Measurements from ENCODE around the gene ARL5B. TPM values are rescaled to one million over a fixed set of nuclear protein-coding genes. Genes with fewer than 3 reads are reported as not detected.
A peak's percentile ranks its signal among the peaks of the same experiment; 100 is the strongest.
"Not testable (repeated sequence)": the region's sequence is repeated elsewhere in the genome, so short reads cannot be mapped to it uniquely, and the experiment has no call there.

Gene ARL5B
- polyA plus RNA-seq (2013, experiment 1 of 2; ENCODE audit: insufficient read length), result 10.5 TPM
- 13.3 TPM for polyA plus RNA-seq (2013, experiment 2 of 2; ENCODE audit: insufficient read length)

DNA sequence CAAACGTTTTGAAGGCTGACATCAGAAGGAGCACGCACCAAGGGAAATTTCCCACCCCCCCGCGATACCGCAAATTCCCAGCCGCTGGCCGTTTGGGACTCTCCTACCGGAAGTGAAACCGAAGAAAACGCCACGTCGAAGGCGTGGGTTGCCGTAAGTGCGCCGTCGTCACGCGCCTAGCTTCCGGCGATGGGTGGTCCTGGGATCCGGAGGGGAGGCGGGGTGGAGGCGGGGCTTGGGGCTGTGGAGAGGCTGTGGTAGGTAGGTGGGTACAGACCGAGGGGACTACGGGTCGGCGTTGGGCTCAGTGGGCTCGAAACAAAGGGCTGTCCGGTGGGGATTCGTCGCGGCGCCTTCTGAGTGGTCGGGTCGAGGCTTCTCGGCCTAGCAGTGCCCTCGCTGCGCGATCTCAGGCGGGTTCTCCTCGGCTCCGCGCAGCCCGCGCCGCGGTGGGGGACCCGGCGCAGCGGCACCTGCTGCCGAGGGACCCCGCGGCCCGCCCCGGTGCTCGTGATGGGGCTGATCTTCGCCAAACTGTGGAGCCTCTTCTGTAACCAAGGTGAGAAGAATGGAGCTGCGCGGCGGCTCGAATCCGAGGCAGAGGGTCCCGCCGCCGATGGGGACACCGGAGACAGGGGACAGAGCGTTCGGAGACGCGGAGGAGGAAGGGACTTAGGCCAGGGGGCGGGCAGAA is at the start of gene ARL5B:
Gene ARL5B (plus strand): TSS at position 307 of the 694 bp plus-strand sequence. CDS start 207 bp downstream, at position 514.
- DNase-seq, result peak; percentile 98

DNA sequence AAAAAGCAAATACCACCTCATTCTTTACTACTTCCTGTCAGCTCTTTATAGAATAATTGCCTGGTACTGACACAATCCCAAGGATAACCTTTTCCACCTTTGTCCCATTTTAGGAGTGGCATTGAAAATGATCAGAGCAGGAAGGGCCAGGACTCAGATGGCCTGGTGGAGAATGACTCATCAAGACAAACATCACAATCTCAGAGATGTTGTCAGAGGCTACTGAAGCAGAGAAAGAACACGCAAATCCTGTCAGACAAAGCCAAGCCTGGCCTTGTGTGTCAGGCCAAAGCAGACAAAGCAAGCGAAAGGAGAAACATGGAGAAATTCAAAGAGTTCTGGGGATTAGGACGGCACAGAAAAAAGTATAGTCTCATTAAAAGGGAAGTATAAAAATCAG is 48.7 kb upstream of the ARL5B start:
- peak; percentile 80 for DNase-seq

DNA sequence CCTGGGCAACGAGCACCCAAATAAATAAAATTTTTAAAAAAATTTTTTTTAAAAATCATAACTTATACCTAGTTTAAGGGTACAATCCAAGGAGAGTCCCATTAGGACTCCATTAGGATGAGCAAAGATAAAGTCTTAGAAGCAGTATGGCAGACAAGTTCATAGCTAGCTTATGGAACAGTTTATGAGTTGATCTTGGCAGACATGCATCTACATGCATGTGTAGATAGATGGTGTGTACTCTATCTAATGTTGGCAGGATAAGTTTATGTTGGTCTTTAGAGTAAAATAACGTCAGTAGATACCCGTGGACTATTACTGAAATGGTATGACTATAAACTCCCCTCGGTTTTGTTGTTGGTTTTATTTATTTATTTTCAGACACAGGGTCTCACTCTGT is 48.1 kb upstream of the ARL5B start:
- DNase-seq, result no peak

GRCh38 chr10:18615618-18616017 is 43.6 kb upstream of the ARL5B start:
- DNase-seq, result no peak

- DNase-seq, result no peak
Observed at GRCh38 chr10:18616337-18616736, 42.9 kb upstream of the ARL5B start.

- no peak for DNase-seq
Observed at GRCh38 chr10:18619016-18619415, 40.2 kb upstream of the ARL5B start.

GRCh38 chr10:18620856-18621255 is 38.4 kb upstream of the ARL5B start:
- DNase-seq, result no peak

- DNase-seq, result peak; percentile 32
Observed at GRCh38 chr10:18623671-18624070, 35.6 kb upstream of the ARL5B start.

DNA sequence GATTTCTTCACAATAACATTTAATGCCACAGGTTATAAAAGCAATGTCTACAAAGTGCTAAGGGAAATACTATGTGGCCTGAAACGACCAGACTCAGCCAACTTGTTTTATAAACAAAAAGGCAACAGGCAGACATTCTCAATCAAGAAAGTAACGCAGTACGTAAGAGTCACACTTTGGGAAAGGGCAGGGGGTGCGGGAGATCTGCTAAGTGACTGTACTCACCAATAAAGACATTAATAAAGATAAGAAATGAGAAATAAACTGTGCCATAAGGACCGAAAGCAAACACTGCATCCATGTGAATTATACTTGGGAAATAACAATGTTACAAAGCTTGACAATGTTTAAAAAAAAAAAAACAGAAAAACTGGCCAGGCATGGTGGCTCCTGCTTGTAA is 33.3 kb upstream of the ARL5B start:
- DNase-seq, result no peak

- DNase-seq, result peak; percentile 65
Observed at GRCh38 chr10:18627452-18628018, 31.7 kb upstream of the ARL5B start.

DNA sequence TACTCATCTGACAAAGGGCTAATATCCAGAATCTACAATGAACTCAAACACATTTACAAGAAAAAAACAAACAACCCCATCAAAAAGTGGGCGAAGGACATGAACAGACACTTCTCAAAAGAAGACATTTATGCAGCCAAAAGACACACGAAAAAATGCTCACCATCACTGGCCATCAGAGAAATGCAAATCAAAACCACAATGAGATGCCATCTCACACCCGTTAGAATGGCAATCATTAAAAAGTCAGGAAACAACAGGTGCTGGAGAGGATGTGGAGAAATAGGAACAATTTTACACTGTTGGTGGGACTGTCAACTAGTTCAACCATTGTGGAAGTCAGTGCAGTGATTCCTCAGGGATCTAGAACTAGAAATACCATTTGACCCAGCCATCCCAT is 26.7 kb upstream of the ARL5B start:
- not testable (repeated sequence) for DNase-seq

- DNase-seq, result no peak
Observed at GRCh38 chr10:18635995-18636394, 23.2 kb upstream of the ARL5B start.

DNA sequence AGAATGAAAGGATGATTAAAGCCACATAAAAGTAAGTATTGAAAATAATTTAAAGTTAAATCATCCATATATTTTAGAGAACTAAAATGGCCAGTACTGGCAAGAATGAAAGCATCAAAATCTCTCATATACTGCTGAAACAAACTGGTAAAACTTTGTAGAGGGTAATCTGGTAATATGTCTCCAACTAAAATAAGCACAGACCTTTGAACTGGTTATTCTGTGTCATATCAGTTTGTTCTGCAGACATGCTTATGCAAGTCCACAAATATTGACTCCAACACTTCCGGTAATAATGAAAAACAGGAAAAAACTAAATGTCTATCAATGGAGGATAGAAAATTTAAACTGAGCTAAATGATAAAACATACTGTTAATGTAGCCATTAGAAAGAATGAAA is 21.8 kb upstream of the ARL5B start:
- DNase-seq, result not testable (repeated sequence)

DNA sequence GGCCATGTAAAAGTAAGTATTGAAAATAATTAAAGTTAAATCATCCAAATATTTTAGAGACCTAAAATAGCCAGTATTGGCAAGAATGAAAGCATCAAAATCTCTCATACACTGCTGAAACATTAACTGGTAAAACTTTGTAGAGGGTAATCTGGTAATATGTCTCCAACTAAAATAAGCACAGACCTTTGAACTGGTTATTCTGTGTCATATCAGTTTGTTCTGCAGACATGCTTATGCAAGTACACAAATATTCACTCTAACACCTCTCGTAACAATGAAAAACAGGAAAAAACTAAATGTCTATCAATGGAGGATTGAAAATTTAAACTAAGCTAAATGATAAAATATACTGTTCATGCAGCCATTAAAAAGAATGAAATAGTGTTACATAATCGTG is 19.5 kb upstream of the ARL5B start:
- DNase-seq, result not testable (repeated sequence)

DNA sequence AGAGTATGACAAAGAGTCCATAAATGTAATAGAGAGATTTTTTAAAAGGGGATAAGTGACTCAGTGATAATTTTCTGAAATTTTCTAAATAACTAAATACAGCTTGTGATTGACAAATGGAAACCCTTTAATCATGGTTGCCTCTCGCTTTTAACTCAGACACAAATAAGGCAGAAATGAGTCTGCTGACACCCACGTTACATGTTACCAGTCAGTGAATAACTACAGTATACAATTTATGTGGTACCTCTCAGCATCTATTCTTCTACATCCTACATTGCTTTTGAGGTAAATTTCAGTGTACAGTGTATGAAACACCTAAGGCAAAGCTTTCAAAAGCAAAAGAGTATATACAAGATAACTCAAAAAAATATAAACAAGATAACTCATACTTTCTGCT is 12.1 kb upstream of the ARL5B start:
- DNase-seq, result no peak

GRCh38 chr10:18647945-18648344 is 11.3 kb upstream of the ARL5B start:
- DNase-seq, result no peak

- no peak for DNase-seq
Observed at GRCh38 chr10:18649364-18649959, 9.8 kb upstream of the ARL5B start.

DNA sequence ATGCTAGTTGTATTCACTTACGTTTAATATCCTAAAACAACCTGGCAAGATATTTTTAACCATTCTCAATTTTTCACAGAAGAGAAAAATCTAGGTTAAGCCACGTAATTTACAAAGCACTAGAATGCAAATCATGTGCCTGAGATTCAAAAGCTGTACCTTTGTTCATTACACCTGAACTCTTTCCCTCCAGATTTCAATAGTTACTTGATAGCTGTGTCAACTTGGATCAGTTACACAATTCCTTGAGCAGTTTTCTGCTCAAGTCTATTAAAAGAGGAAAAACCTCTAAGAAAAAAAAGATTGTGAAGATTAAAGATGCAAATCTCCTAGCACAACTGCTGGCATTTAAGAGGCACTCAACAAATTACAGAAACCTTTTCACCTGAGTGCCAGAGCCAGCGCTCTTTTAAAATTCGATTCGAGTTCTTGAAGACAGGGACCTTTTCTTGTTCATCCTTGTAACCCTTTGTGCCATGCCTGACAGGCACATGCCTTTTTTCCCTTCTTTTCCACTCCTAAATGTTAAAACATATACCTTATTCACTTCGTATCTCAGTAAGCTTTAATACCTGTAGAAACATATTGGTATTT is 8.7 kb upstream of the ARL5B start:
- no peak for DNase-seq

DNA sequence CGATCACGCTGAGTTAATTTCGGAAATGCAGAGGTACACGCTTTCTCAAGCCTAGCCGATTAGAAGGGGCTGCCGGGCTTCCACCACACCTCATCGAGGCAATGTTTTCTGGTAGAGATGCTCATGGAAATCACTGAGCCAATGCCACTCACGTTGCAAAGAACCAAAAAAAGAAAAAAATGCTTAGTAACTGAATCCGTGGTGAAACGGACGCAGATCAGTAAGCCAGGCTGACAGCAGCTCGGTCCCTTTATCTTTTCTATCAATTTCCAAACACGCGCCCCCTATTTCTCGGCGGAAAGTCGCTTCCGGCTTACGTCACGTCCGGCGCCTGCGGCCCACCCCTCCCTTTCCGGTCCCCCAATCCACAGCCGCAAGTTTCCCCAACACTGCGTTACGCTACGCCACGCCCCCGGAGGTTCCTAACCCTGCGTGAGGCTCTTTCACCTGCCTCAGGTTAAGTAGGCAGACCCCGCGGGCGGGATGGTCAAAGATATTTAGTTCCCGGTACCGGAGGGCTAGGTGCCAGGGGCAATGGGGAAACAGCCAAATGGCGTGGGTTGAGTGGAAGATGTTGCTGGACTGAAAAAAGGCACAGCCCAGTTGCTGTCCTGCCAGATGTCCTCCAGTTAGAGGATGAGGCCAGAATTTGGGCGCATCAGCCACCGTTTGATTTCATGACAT is 7.8 kb upstream of the ARL5B start, which contains the start of gene NSUN6:
Gene NSUN6 (minus strand): TSS at position 264 of the 684 bp plus-strand sequence. CDS start 384 bp downstream, outside the sequence.
- peak; percentile 80 for DNase-seq

GRCh38 chr10:18653112-18653511 is 6.1 kb upstream of the ARL5B start:
- DNase-seq, result no peak

- DNase-seq, result no peak
Observed at GRCh38 chr10:18656724-18657123, 2.5 kb upstream of the ARL5B start.

- DNase-seq, result peak; percentile 24
Observed at GRCh38 chr10:18658271-18659124, 733 bp upstream of the ARL5B start.

Measured in fibroblast of skin of back (primary cell).